A375 (cell line): ENCODE measurements around the gene SCUBE2. TPM values are rescaled to one million over a fixed set of nuclear protein-coding genes. Genes with fewer than 3 reads are reported as not detected.

Experiments
- small RNA-seq: library from RNA; depleted of rRNA; stranded (forward); fragments of <200 nt; gene quantifications from one replicate; pipeline ENCODE3, GENCODE V24; 2014
- total RNA-seq: library from RNA; depleted of rRNA; stranded (reverse); fragments of >200 nt; shearing (Covaris generic); gene quantifications from 2 replicates; pipeline ENCODE4 v1.2.3, GENCODE V29; 2014; rRNA removed

Gene SCUBE2
- total RNA-seq, result not detected in 2 replicates

DNA sequence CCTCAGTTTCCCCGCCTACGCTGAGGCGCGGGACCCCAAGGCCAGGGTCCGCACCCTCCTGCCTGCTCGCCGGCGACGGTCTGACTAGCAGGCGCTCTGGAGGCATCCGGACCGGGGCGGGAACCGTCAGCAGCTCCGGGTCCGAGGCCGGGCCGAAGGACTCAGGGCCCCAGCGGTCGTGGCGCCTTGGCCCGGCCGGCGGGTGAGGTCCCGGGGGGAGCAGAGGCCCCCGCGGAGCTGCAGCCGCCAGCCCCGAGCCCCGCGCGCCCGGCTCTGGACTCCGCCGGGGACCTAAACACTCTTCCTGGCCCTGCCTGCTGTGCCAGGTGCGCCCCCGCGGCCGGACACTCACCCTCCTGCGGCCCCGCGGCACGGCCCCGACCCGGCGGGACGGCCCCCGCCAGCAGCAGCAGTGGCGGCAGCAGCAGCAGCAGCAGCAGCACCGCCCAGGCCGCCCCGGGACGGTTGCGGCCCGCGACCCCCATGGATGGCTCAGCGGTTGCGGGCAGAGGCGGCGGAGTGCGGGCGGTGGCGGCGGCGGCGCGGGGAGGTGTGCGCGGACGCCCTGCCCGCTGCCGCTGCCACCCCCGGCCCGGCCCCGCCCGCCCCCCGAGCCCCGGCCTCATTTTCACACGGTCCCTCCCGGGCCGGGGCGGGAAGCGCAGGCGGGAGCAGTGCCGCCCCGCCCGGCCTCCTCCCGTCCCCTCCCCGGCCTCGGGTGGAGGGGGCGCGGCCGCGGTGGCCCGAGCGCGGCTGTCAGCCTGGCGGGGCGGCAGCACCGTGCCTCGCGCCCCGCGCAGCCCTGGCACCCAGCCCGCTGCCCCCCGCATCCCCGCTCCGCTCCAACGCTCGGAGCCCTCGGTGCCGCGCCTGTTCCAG is at the start of gene SCUBE2:
Gene SCUBE2, minus strand, starts transcription at position 556 of the 879 bp plus-strand sequence. Its CDS starts 71 bp downstream, at position 485.

DNA sequence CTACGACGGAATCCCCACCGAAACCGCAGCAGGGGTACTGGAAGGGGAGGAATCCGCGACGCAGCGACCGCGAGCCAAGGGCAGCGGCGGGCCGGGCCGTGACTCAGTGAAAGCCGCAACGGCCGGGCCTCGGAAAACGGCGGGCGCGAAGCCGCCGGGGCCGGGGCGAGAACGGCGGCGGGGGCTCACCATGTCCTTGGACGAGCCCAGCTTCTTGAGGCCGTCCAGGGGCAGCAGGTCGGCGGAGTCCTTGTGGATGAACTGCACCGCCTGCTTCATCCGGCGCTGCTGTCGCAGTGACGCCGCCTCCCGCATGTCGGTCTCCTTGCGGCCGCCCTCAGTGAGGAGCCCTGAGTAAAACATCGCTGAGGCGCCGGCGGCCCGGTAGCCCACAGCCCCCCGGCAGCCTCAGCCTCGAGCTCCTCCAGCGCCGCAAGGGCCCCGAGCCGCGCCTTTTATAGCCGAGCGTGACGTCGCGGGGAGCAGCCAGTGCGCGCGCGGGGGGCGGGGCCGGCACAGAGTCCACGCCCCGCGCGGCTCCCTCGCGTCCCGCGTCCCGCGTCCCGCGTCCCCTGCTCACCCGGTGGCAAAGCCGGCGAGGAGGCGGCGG is 87.7 kb downstream of the SCUBE2 start, which contains the start of gene NRIP3:
Gene NRIP3, minus strand, starts transcription at position 429 of the 610 bp plus-strand sequence. Its CDS starts 66 bp downstream, at position 363.

Small RNAs within 50 kb of the gene (small RNA-seq; reads per million reads assigned to genes)
- not detected for gene MIR5691

Other genes starting within 250 kb of the SCUBE2 start
- gene AKIP1, start 180.4 kb downstream of the SCUBE2 start, total RNA-seq, result 28.4 and 33.1 TPM in 2 replicates
- gene C11orf16, start 158.7 kb downstream of the SCUBE2 start, total RNA-seq, result not detected in 2 replicates
- not detected in 2 replicates for gene ASCL3, start 148.6 kb downstream of the SCUBE2 start, total RNA-seq
- gene TMEM9B, start 127.2 kb downstream of the SCUBE2 start, total RNA-seq, result 14.2 and 20.0 TPM in 2 replicates
- 2.6 and 3.1 TPM in 2 replicates for gene NRIP3, start 87.6 kb downstream of the SCUBE2 start, total RNA-seq
- 42.4 and 45.8 TPM in 2 replicates for gene DENND5A, start 173.8 kb upstream of the SCUBE2 start, total RNA-seq
- 40.9 and 49.0 TPM in 2 replicates for gene TMEM41B, start 223.0 kb upstream of the SCUBE2 start, total RNA-seq